Thyroid gland (tissue), 4 donors: Measurements from ENCODE around the gene WDFY4.

Source experiments
- CTCF ChIP-seq, 6 experiments: fragments of 200-600 bp in 3 of 6; fragments of 450-650 bp in 3 of 6; sonication (generic) in 3 of 6; IDR thresholded peaks; one replicate each; pipeline ENCODE4 v1.5.1; 2016 to 2019; ENCODE audit warnings: antibody characterized with exemption in 6 of 6, mild to moderate bottlenecking in 2 of 6, inconsistent platforms in 1 of 6, moderate library complexity in 1 of 6
- POLR2A ChIP-seq, 2 donors: fragments of 450-650 bp; IDR thresholded peaks; one replicate each; pipeline ENCODE4 v1.6.1; 2017; ENCODE audit warnings: antibody characterized with exemption in 2 of 2, mild to moderate bottlenecking in 2 of 2, moderate library complexity in 1 of 2

GRCh38 chr10:48681740-48682139 lies 2.9 kb upstream of the WDFY4 start:
- no peak for TF ChIP-seq POLR2A (IDR thresholded peaks at IDR 0.05)
- no peak for TF ChIP-seq CTCF (IDR thresholded peaks at IDR 0.05)
